Midbrain (tissue), 1 donor: ENCODE results near the gene TSSK2.
A peak's percentile ranks its signal among the peaks of the same experiment; 100 is the strongest.

Source experiments
- DNase-seq: peaks from one replicate; lab custom pipeline; 2025; lab: John Stamatoyannopoulos, UW

TSSK2 gene

GRCh38 chr22:19169002-19169946 lies 38.2 kb downstream of the TSSK2 start:
- DNase-seq, result no peak

- no peak for DNase-seq
These were observed 38.8 kb downstream of the TSSK2 start for GRCh38 chr22:19169947-19170318.

GRCh38 chr22:19172213-19173046 lies 41.3 kb downstream of the TSSK2 start:
- DNase-seq, result no peak

GRCh38 chr22:19173047-19174035 lies 42.2 kb downstream of the TSSK2 start:
- no peak for DNase-seq

- no peak for DNase-seq
These were observed 43.3 kb downstream of the TSSK2 start for GRCh38 chr22:19174106-19175025.

GRCh38 chr22:19175026-19175601 lies 44.0 kb downstream of the TSSK2 start:
- no peak for DNase-seq

GRCh38 chr22:19175602-19176174 lies 44.6 kb downstream of the TSSK2 start:
- DNase-seq, result no peak

GRCh38 chr22:19176175-19176643 lies 45.1 kb downstream of the TSSK2 start:
- no peak for DNase-seq

- DNase-seq, result no peak
These were observed 45.6 kb downstream of the TSSK2 start for GRCh38 chr22:19176732-19177131.

- DNase-seq, result no peak
These were observed 46.3 kb downstream of the TSSK2 start for GRCh38 chr22:19177164-19178064.

- peak; percentile 40 for DNase-seq
These were observed 47.1 kb downstream of the TSSK2 start for GRCh38 chr22:19178065-19178656.

- peak; percentile 92 for DNase-seq
These were observed 47.8 kb downstream of the TSSK2 start, which contains the start of gene SLC25A1 for GRCh38 chr22:19178657-19179496. Gene SLC25A1, minus strand, starts transcription at chr22:19178736. Its CDS starts 63 bp downstream, at chr22:19178673.

- peak; percentile 85 for DNase-seq
These were observed 48.5 kb downstream of the TSSK2 start for GRCh38 chr22:19179497-19180048.

- DNase-seq, result no peak
These were observed 49.1 kb downstream of the TSSK2 start for GRCh38 chr22:19180234-19180633.

GRCh38 chr22:19180740-19181410 lies 49.8 kb downstream of the TSSK2 start:
- DNase-seq, result no peak

GRCh38 chr22:19181786-19182471 lies 50.8 kb downstream of the TSSK2 start:
- DNase-seq, result no peak
